Ovary (tissue), 9 donors: ENCODE measurements around the gene GRIK4. TPM values are rescaled to one million over a fixed set of nuclear protein-coding genes. Genes with fewer than 3 reads are reported as not detected.
A peak's percentile ranks its signal among the peaks of the same experiment; 100 is the strongest.

ENCODE experiments used
- DNase-seq, 5 donors: peaks; one replicate each; pipeline ENCODE4 v3.0.0-alpha.2; 2019 to 2020
- H3K27ac ChIP-seq, 2 donors: fragments of 200-600 bp; one replicate each; pipeline versions ENCODE4 v1.5.1 to v1.8.0; 2019 to 2022
- H3K27me3 ChIP-seq: fragments of 200-600 bp; one replicate; pipeline ENCODE4 v1.8.0; 2022
- H3K36me3 ChIP-seq: fragments of 200-600 bp; sonication (generic); one replicate; pipeline ENCODE4 v1.5.1; 2019
- H3K4me1 ChIP-seq: one replicate; pipeline ENCODE4 v1.8.1; 2013; ENCODE audit warnings: mild to moderate bottlenecking, moderate library complexity; ENCODE audit not compliant: insufficient read depth
- H3K4me3 ChIP-seq: fragments of 200-600 bp; sonication (generic); one replicate; pipeline ENCODE4 v1.5.1; 2017
- H3K9me3 ChIP-seq, 2 donors: fragments of 200-600 bp in 1 of 2; sonication (generic) in 1 of 2; one replicate each; pipeline versions ENCODE4 v1.5.1 to v1.8.1; 2013 to 2019; ENCODE audit warnings: mild to moderate bottlenecking in 1 of 2, moderate library complexity in 1 of 2
- CTCF ChIP-seq, 3 donors: fragments of 450-650 bp in 2 of 3; fragments of 200-600 bp in 1 of 3; IDR thresholded peaks; one replicate each; pipeline versions ENCODE4 v1.5.1 to v1.8.0; 2016 to 2022; ENCODE audit warnings: antibody characterized with exemption in 3 of 3, mild to moderate bottlenecking in 1 of 3
- EP300 ChIP-seq: sonication (generic); formaldehyde crosslinking; IDR thresholded peaks from one replicate; pipeline ENCODE4 v1.6.1; 2017; ENCODE audit warnings: antibody characterized with exemption
- POLR2A ChIP-seq: fragments of 450-650 bp; IDR thresholded peaks from one replicate; pipeline ENCODE4 v1.6.1; 2017; ENCODE audit warnings: antibody characterized with exemption, mild to moderate bottlenecking, moderate library complexity
- WGBS, 3 donors: extraction: QIAGEN DNeasy Blood & Tissue Kit in 1 of 3; methylation state at CpG; one replicate each; pipeline versions ENCODE4 v1.1.5 to v1.1.7; 2013 to 2017; 5-methylcytosine and 5-hydroxymethylcytosine counted together
- intact Hi-C, 4 donors: fragments of 100-400 bp; cut with DNase I; formaldehyde crosslinking; loops; one replicate each; pipeline versions ENCODE4 v1.11.0 to v1.15.1; 2022 to 2023
- polyA plus RNA-seq, 2 donors: library from polyadenylated mRNA; stranded (reverse); fragments of 200-250 nt in 1 of 2; fragments of 350-450 nt in 1 of 2; fragmentation: Illumina TruSeq in 1 of 2; extraction: RNeasy Lipid Tissue Mini Kit (QIAGEN cat#74804) in 1 of 2; gene quantifications; one replicate each; pipeline ENCODE4 v1.2.3, GENCODE V29; 2013 to 2014
- total RNA-seq, 7 donors: library from RNA; depleted of rRNA in 2 of 7; stranded (reverse); fragments of >200 nt in 2 of 7; fragmentation: NEBNext Ultra II Directional in 3 of 7; extraction: Animal tissue kit (Norgen Biotek cat#: 25700) in 3 of 7; gene quantifications; one replicate each; pipeline versions ENCODE4 v1.1.0 to v1.2.4, GENCODE V29; 2016 to 2023
- donor health status: DM: no; HTN: no; CAD: no; lungs with moderate emphysema.
- donor health status: DM: no; HTN: no; CAD: no.
- donor health status: Bipolar disorder and iron deficiency.
- donor health status: DM: yes; HTN: yes; CAD: no.
- donor health status: DM: no; HTN: no; CAD: no.
- donor health status: DM: yes; HTN: yes; CAD: no.

Gene GRIK4
- total and polyA plus RNA-seq, 9 donors, result 1.3 to 13.4 (median 2.3) TPM

DNA sequence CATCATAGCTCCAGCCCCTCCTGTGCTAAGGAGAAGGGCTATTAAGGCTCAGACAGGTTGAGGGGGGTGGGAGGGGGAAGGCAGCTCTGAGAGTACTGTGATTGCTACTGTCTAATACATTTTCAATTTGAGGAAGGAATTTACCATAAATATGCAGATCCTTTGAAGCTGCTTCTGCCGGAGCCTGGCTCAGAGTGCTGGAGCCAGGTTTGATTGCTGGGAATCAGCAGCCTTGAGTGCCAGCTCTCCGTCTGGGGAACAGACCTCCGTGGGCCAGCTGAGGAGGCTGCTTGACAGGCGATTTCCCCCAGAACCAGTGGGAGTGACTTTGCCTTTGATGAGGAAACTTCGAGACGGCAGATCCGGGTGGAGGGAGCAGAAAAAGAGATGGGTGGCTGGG, 370.6 kb downstream of the GRIK4 start:
- H3K4me3 ChIP-seq, result no peak overlapping the region
- 53 to 62% (median 60%) methylated on average over 7 of the region's 7 CpGs for WGBS, 3 donors
- no peak for DNase-seq
- no peak for TF ChIP-seq EP300
- no peak for TF ChIP-seq CTCF (IDR thresholded peaks at IDR 0.05)
- no peak for TF ChIP-seq POLR2A
- intact Hi-C loops, result no loop called here
- H3K4me1 ChIP-seq, result peaks cover 2% of the 10 kb centered on the region
- no peaks in the 10 kb centered on the region for H3K36me3 ChIP-seq
- no peak overlapping the region for H3K27ac ChIP-seq
- no peaks in the 10 kb centered on the region for H3K9me3 ChIP-seq
- H3K27me3 ChIP-seq, result no peaks in the 10 kb centered on the region

GRCh38 chr11:120883404-120884080, 372.0 kb downstream of the GRIK4 start:
- intact Hi-C loops, result no loop called here
- Histone ChIP-seq H3K9me3 (no peaks in the 10 kb centered on the region), H3K27me3 (no peaks in the 10 kb centered on the region), H3K4me1 (peaks cover 2% of the 10 kb centered on the region), H3K36me3 (no peaks in the 10 kb centered on the region), H3K27ac (no peak overlapping the region), H3K4me3 (no peak overlapping the region)
- WGBS, 3 donors, result 36 to 45% (median 44%) methylated on average over 9 of the region's 9 CpGs
- TF ChIP-seq POLR2A (no peak), CTCF (IDR thresholded peaks at IDR 0.05) (no peak), EP300 (no peak)
- peak in 2 of 5 donors; percentile 27 to 40 for DNase-seq

DNA sequence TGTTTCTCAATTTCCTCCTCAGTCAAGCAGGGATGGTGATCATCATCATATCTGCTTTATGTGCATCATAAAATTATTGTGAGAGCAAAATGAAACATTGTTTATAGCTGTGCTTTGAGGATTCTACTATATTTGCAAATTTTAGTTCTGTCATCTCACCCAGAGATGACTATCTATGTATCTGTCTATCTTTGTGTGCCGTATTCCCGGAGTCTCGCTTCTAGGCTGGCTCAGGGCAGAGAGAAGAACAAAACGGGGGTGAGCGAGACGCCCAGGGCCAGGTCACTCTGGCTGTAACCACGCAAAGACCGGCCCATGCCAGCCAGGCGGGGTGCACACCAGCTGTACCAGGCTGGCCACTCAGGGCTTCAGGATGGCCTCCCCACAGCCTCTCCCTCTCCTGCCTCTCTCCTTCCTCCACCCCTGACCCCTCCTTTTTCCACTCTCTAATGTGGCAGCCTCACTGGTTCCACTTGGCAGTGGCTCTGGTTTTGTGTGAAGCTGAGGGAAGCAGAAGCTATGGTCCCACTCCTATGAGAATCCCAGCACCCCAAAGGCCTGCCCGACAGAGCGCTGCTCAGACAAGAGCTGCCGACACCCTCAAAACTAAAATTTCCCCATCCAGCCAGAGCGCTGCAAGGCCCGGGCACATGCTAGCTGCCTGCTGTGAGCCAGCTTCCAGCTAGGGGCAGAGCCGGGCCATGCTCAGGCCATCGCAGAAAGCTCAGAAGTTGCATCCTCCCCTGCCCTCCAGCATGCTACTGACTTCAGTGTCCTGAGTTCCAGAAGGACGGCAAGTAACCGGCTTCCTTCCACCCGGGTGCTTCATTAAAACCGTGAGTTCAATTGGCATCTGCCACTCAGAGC, 372.8 kb downstream of the GRIK4 start:
- Histone ChIP-seq H3K27me3 (no peaks in the 10 kb centered on the region), H3K4me1 (peaks cover 2% of the 10 kb centered on the region), H3K4me3 (no peak overlapping the region), H3K9me3 (no peaks in the 10 kb centered on the region), H3K36me3 (no peaks in the 10 kb centered on the region), H3K27ac (no peak overlapping the region)
- 90 to 92% (median 91%) methylated on average over 20 of the region's 20 CpGs for WGBS, 3 donors
- no peak for DNase-seq
- TF ChIP-seq CTCF (IDR thresholded peaks at IDR 0.05), result no peak
- no peak for TF ChIP-seq EP300
- TF ChIP-seq POLR2A, result no peak
- intact Hi-C loops, result no loop called here

GRCh38 chr11:120890609-120891320, 379.2 kb downstream of the GRIK4 start:
- Histone ChIP-seq H3K27me3 (no peaks in the 10 kb centered on the region), H3K4me1 (no peaks in the 10 kb centered on the region), H3K4me3 (no peak overlapping the region), H3K9me3 (no peaks in the 10 kb centered on the region), H3K27ac (no peak overlapping the region), H3K36me3 (no peaks in the 10 kb centered on the region)
- TF ChIP-seq POLR2A (no peak), CTCF (IDR thresholded peaks at IDR 0.05) (no peak), EP300 (no peak)
- intact Hi-C loops, result no loop called here
- DNase-seq, result no peak
- WGBS, 3 donors, result 89 to 95% (median 92%) methylated on average over 7 of the region's 7 CpGs
